ENCODE measurements around the gene CNR2.
"Not testable (repeated sequence)": the region's sequence is repeated elsewhere in the genome, so short reads cannot be mapped to it uniquely, and the experiment has no call there.

Gene CNR2

DNA sequence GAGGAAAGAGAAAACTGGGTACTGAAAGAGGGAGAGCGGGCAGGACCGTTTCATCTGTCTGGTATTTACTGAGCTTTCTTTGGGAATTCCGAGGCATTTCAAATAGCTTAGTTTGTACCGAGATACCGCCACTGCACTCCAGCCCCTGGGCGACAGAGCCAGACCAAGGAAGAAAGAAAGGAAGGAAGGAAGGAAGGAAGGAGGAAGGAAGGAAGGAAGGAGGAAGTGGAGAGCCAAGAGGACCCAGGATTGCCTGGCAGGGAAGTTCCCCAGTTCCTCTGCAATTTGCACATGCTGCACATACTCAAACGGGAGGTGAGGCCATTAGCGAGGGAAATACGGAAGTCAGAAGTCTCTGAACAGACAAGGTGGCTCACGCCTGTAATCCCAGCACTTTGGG, 44.1 kb downstream of the CNR2 start:
- peaks cover 9% of the 10 kb centered on the region for H3K27me3 Mint-ChIP-seq
- H3K27ac Mint-ChIP-seq, result peak overlapping the region; percentile 55 to 59
- ATAC-seq, result no peak
- DNase-seq, result no peak
- peak overlapping the region; percentile 73 to 93 for H3K4me3 Mint-ChIP-seq
- peaks cover 34% of the 10 kb centered on the region for H3K4me1 Mint-ChIP-seq
- no peaks in the 10 kb centered on the region for H3K9me3 Mint-ChIP-seq

- Mint-ChIP-seq H3K27ac (peak overlapping the region; percentile 55 to 65), H3K9me3 (no peaks in the 10 kb centered on the region), H3K27me3 (peaks cover 9% of the 10 kb centered on the region), H3K4me1 (peaks cover 34% of the 10 kb centered on the region), H3K4me3 (peak overlapping the region; percentile 73 to 93)
- no peak for DNase-seq
- peak; percentile 33 for ATAC-seq
Measured at GRCh38 chr1:23868557-23869016, 44.6 kb downstream of the CNR2 start.

DNA sequence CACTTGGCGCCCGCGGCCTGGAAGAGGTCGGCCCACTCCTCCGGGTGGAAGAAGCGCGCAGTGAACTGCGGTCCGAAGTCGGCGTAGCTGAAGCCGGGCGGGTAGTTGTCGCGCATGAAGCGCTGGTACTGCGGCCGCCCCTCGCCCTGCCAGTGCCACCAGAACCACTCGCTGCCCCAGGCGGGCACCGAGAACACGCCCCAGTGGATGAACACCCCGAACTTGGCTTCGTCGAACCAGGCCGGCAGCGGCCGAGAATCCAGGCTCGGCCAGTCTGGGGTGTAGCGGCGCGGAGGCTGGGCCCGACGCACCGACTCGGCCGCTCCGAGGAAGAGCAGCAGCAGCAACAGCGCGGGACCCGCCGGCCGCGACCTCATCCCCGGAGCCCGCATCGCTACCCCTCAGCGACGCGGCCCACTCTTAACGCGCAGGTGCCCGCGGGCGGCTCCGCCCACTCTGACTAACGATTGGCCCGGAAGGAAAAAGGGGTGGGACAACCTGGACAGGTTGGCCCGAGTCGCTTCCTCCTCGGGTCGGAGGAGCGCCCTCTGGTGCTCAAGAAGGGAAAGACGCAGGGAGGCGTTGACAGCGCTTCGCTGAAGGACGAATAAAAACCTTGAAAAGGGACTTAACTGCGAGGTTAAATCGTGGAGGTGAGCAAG, 45.1 kb downstream of the CNR2 start, which contains the start of gene FUCA1:
FUCA1 (minus strand) TSS at position 396 of the 662 bp plus-strand sequence; CDS start at position 392, 4 bp downstream.
- H3K4me1 Mint-ChIP-seq, result peaks cover 34% of the 10 kb centered on the region
- DNase-seq, result peak; percentile 94 to 95
- peak within 1 kb of the TSS; percentile 73 to 93 for H3K4me3 Mint-ChIP-seq
- peak; percentile 99 for ATAC-seq
- H3K27ac Mint-ChIP-seq, result peak within 1 kb of the TSS; percentile 65 to 72
- H3K9me3 Mint-ChIP-seq, result no peaks in the 10 kb centered on the region
- H3K27me3 Mint-ChIP-seq, result peaks cover 9% of the 10 kb centered on the region

- peak overlapping the region in 1 of 2 donors; percentile 65 for H3K27ac Mint-ChIP-seq
Measured at GRCh38 chr1:23867542-23867894, 45.6 kb downstream of the CNR2 start.

DNA sequence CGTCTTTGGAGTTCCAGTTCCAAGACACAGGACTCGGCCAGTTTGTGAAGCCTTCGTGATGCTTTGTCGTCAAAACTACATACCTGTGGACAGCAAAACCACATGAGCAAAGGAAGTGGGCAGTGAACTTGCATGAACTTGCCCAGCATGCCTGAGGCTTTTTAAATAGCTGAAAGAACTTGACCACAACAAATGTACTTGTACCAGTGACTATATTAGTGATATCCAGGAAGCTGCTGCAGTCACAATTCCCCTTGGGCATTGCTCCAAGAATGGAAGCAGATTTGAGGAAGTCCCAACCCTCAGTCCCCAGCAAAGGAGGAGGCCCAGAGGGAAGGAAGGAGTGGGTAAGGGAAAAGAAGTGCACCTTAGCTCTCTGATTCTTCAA, 47.6 kb downstream of the CNR2 start:
- Mint-ChIP-seq H3K9me3 (no peaks in the 10 kb centered on the region), H3K27ac (no peak overlapping the region), H3K4me3 (no peak overlapping the region), H3K4me1 (peaks cover 34% of the 10 kb centered on the region), H3K27me3 (peaks cover 9% of the 10 kb centered on the region)
- no peak for DNase-seq
- ATAC-seq, result no peak

More at GRCh38 chr1:23867542-23867894, 45.6 kb downstream of the CNR2 start:
- no peak for DNase-seq
- Mint-ChIP-seq H3K27me3 (peaks cover 9% of the 10 kb centered on the region), H3K9me3 (no peaks in the 10 kb centered on the region), H3K4me3 (peak overlapping the region; percentile 73 to 93), H3K4me1 (peaks cover 34% of the 10 kb centered on the region)
- no peak for ATAC-seq

DNA sequence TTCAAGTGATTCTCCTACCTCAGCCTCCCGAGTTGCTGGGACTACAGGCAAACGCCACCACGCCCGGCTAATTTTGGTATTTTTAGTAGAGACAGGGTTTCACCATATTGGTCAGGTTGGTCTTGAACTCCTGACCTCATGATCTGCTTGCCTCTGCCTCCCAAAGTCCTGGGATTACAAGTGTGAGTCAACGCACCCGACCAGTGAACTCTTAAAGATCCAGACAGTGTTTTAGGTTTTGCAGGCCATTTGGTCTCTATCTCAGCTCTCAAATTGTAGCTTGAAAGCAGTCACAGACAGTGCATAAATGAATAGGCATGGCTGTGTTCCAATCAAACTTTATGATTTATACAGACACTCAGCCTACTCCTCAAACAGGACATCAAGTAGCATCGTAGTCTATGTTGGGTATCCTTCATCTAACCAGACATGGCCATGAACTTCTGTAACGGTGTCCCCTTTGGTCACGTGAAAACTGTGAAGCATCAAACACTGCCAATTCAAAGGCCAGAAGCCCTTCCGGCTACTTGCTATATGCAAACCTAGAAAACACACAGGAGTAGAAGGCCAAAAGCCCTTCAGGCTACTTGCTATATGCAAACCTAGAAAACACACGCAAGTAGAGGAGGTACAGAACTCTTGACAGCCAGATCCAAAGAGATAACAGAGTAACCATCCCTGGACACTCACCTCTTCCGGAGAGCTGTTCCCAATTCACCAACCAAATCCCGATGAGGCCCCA, 48.2 kb downstream of the CNR2 start:
- H3K27ac Mint-ChIP-seq, result no peak overlapping the region
- peaks cover 9% of the 10 kb centered on the region for H3K27me3 Mint-ChIP-seq
- H3K4me1 Mint-ChIP-seq, result peaks cover 34% of the 10 kb centered on the region

DNA sequence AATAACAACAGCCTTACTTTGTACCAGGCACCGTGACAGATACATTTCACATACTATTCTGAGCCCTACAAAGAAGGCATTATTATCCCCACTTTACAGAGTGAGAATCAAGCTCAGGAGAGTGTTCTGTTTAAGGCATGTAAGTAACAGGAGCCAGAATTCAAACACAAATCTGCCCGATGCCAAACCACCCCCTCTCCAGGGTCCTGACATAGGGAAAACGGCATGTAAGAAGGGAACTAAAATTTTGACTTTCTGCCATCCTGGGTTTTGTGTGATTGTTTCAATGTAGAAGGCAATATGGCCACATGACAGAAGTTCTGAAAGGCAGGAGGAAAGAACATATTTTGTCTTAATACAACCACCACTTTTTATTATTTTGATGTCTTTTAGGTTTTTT, 50.5 kb downstream of the CNR2 start:
- ATAC-seq, result no peak
- H3K4me3 Mint-ChIP-seq, result no peak overlapping the region

More for the DNA sequence above, 48.2 kb downstream of the CNR2 start:
- DNase-seq, result no peak
- Mint-ChIP-seq H3K9me3 (no peaks in the 10 kb centered on the region), H3K4me3 (no peak overlapping the region)
- ATAC-seq, result no peak

DNA sequence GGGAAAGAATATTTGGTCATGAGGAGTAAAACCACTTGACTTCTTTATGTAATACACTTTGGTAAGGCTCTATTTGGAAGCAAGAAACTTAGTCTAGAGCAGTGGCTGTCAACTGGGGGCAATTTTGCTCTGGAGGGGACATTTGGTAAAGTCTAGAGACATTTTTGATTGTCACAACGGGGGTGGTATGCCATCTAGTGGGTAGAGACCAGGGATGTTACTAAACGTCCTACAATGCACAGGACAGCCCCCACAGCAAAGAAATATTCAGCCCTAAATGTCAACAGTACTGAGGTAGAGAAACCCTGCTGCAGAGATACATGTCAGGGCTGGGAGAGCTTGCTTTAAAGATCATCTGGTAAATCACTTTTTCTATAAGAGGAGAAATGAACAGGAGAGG, 58.6 kb downstream of the CNR2 start:
- Mint-ChIP-seq H3K27me3 (no peaks in the 10 kb centered on the region), H3K4me1 (no peaks in the 10 kb centered on the region), H3K27ac (no peak overlapping the region), H3K4me3 (no peak overlapping the region), H3K9me3 (no peaks in the 10 kb centered on the region)
- DNase-seq (no peak), ATAC-seq (no peak)

More for the DNA sequence above, 50.5 kb downstream of the CNR2 start:
- H3K9me3 Mint-ChIP-seq, result no peaks in the 10 kb centered on the region
- no peaks in the 10 kb centered on the region for H3K27me3 Mint-ChIP-seq
- no peak overlapping the region for H3K27ac Mint-ChIP-seq
- peaks cover 18% of the 10 kb centered on the region for H3K4me1 Mint-ChIP-seq
- DNase-seq, result no peak

GRCh38 chr1:23853124-23853523, 60.0 kb downstream of the CNR2 start:
- H3K27me3 Mint-ChIP-seq, ATAC-seq, DNase-seq, H3K27ac Mint-ChIP-seq, H3K9me3 Mint-ChIP-seq, H3K4me3 Mint-ChIP-seq, H3K4me1 Mint-ChIP-seq: not testable (repeated sequence)

DNA sequence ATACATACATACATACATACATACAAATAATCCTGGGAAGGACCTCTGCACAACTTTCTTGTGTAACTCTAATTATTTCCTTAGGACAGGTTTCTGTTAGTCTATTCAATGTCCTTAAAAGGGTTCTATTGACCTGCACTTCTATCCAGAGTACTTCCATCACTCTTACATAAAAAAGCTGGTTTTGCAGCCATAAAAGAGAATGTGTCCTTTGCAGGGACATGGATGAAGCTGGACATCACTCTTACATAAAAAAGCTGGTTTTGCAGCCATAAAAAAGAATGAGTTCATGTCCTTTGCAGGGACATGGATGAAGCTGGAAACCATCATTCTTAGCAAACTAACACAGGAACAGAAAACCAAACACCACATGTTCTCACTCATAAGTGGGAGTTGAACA, 61.8 kb downstream of the CNR2 start:
- DNase-seq, H3K27ac Mint-ChIP-seq, ATAC-seq, H3K4me1 Mint-ChIP-seq, H3K4me3 Mint-ChIP-seq, H3K27me3 Mint-ChIP-seq, H3K9me3 Mint-ChIP-seq: not testable (repeated sequence)

- H3K4me3 Mint-ChIP-seq, result no peak overlapping the region
- no peak for DNase-seq
- peaks cover 0 to 7% of the 10 kb centered on the region in 2 donors for H3K9me3 Mint-ChIP-seq
- ATAC-seq, result no peak
- H3K27ac Mint-ChIP-seq, result no peak overlapping the region
- no peaks in the 10 kb centered on the region for H3K4me1 Mint-ChIP-seq
- H3K27me3 Mint-ChIP-seq, result no peaks in the 10 kb centered on the region
Measured at GRCh38 chr1:23848673-23849616, 64.2 kb downstream of the CNR2 start.

DNA sequence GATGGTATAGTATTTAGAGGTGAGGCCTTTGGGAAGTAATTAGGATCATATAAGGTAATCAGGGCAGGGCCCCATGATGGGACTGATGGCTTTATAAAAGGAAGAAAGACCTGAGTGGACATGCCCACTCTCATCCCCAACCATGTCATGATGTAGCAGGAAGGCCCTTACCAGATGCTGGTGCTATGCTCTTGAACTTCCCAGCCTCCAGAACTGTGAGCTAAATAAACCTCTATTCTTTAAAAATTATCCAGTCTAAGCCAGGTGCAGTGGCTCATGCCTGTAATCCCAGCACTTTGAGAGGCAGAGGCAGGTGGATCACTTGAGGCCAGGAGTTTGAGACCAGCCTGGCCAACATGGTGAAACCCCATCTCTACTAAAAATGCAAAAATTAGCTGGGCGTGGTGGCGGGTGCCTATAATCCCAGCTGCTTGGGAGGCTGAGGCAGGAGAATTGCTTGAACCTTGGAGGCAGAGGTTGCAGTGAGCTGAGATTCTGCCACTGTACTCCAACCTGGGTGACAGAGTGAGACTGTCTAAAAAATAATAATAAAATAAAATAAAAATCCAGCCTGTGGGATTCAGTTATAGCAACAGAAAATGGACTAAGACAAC, 65.6 kb downstream of the CNR2 start:
- H3K9me3 Mint-ChIP-seq, H3K4me3 Mint-ChIP-seq, DNase-seq, ATAC-seq, H3K4me1 Mint-ChIP-seq, H3K27ac Mint-ChIP-seq, H3K27me3 Mint-ChIP-seq: not testable (repeated sequence)

DNA sequence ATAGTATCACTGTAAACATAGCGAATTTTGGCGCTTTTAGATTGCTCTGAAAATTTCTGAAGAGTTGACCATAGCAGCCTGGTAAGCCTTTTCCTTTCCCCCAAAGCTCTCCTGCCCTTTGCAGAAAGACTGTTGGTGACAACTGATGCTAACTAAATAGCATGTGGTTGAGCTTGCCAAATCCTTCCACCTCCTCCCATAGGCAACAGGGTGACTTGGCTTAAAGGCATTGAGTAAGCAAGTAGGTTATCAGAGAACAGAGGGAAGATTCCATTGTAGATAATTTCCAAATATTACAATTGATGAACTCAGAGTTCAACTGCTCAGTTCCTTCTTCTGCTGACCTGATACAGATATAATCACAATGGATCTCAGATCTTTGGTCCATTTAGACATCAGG, 68.0 kb downstream of the CNR2 start:
- H3K27ac Mint-ChIP-seq, result no peak overlapping the region
- no peaks in the 10 kb centered on the region for H3K27me3 Mint-ChIP-seq
- H3K4me1 Mint-ChIP-seq, result no peaks in the 10 kb centered on the region
- DNase-seq (no peak), ATAC-seq (no peak)
- H3K9me3 Mint-ChIP-seq, result peaks cover 0 to 7% of the 10 kb centered on the region in 2 donors
- no peak overlapping the region for H3K4me3 Mint-ChIP-seq

GRCh38 chr1:23843644-23844043, 69.5 kb downstream of the CNR2 start:
- H3K27me3 Mint-ChIP-seq, result no peaks in the 10 kb centered on the region
- DNase-seq, result no peak
- H3K9me3 Mint-ChIP-seq, result peaks cover 0 to 6% of the 10 kb centered on the region in 2 donors
- H3K4me1 Mint-ChIP-seq, result no peaks in the 10 kb centered on the region
- ATAC-seq, result no peak
- H3K4me3 Mint-ChIP-seq, result no peak overlapping the region
- peak overlapping the region in 1 of 2 donors; percentile 67 for H3K27ac Mint-ChIP-seq

GRCh38 chr1:23838401-23838866, 74.7 kb downstream of the CNR2 start:
- peaks cover 18% of the 10 kb centered on the region for H3K4me1 Mint-ChIP-seq
- H3K4me3 Mint-ChIP-seq, result peak overlapping the region; percentile 80 to 82
- ATAC-seq (peak; percentile 99), DNase-seq (peak; percentile 78 to 83)
- peak overlapping the region in 1 of 2 donors; percentile 71 for H3K27ac Mint-ChIP-seq
- H3K9me3 Mint-ChIP-seq, result no peaks in the 10 kb centered on the region
- H3K27me3 Mint-ChIP-seq, result no peaks in the 10 kb centered on the region
